ENCODE data around the gene CSRP1.

DNA sequence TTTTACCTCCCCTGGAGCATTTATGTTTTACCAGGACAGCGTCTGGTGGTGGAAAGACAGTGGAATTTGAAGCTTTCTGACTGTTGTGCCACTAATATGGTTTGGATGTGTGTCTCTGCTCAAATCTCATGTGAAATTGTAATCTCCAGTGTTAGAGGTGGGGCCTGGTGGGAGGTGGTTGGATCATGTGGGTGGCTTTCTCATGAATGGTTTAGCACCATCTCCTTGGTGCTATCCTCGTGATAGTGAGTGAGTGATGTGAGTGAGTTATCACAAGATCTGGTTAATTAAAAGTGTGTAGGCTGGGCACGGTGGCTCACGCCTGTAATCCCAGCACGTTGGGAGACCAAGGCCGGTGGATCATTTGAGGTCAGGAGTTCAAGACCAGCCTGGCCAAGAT, 61.6 kb downstream of the CSRP1 start:
- TF ChIP-seq POLR2A (IDR thresholded peaks at IDR 0.05), result no peak
- no peak for TF ChIP-seq POLR2AphosphoS5 (IDR thresholded peaks at IDR 0.05)
- TF ChIP-seq, protein P1, sequence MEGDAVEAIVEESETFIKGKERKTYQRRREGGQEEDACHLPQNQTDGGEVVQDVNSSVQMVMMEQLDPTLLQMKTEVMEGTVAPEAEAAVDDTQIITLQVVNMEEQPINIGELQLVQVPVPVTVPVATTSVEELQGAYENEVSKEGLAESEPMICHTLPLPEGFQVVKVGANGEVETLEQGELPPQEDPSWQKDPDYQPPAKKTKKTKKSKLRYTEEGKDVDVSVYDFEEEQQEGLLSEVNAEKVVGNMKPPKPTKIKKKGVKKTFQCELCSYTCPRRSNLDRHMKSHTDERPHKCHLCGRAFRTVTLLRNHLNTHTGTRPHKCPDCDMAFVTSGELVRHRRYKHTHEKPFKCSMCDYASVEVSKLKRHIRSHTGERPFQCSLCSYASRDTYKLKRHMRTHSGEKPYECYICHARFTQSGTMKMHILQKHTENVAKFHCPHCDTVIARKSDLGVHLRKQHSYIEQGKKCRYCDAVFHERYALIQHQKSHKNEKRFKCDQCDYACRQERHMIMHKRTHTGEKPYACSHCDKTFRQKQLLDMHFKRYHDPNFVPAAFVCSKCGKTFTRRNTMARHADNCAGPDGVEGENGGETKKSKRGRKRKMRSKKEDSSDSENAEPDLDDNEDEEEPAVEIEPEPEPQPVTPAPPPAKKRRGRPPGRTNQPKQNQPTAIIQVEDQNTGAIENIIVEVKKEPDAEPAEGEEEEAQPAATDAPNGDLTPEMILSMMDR (IDR thresholded peaks at IDR 0.05), result no peak
